CD4-positive, CD25-positive, alpha-beta regulatory T cell (primary cell): Measurements from ENCODE around the gene CA9. TPM values are rescaled to one million over a fixed set of nuclear protein-coding genes. Genes with fewer than 3 reads are reported as not detected.
A peak's percentile ranks its signal among the peaks of the same experiment; 100 is the strongest.

Experiments used
- ATAC-seq, 2 donors: fragments of 150-1000 bp; cut with Tn5 transposase; one replicate each; pipeline ENCODE4 v1.10.0; 2021; ENCODE audit warnings: low read depth in 2 of 2, moderate number of reproducible peaks in 2 of 2, moderate library complexity in 1 of 2
- DNase-seq, 3 donors: peaks; one replicate each; pipeline versions ENCODE4 v3.0.0 to v3.0.0-alpha.2; 2012 to 2022; ENCODE audit warnings: mixed read lengths in 1 of 3
- H3K27ac ChIP-seq: one replicate; pipeline ENCODE4 v1.7.0; 2013; ENCODE audit warnings: mild to moderate bottlenecking, low read length; ENCODE audit not compliant: insufficient read depth, poor library complexity, severe bottlenecking
- H3K27me3 ChIP-seq: one replicate; pipeline ENCODE4 v1.7.0; 2013; ENCODE audit warnings: low read length; ENCODE audit not compliant: control insufficient read depth, insufficient read depth
- H3K36me3 ChIP-seq: one replicate; pipeline ENCODE4 v1.7.0; 2013; ENCODE audit warnings: mild to moderate bottlenecking, low read length, moderate library complexity; ENCODE audit not compliant: control insufficient read depth, insufficient read depth
- H3K4me1 ChIP-seq: 2 replicates; pipeline ENCODE4 v1.7.0; 2013; ENCODE audit warnings: mild to moderate bottlenecking, low read length; ENCODE audit not compliant: insufficient read depth, control insufficient read depth, poor library complexity, severe bottlenecking
- H3K4me3 ChIP-seq: one replicate; pipeline ENCODE4 v1.7.0; 2013; ENCODE audit warnings: low read depth, mild to moderate bottlenecking, low read length, moderate library complexity
- H3K9me3 ChIP-seq, 2 experiments: 1 replicate in 1 of 2; 2 replicates in 1 of 2; pipeline ENCODE4 v1.7.0; 2013; ENCODE audit warnings: low read length in 2 of 2, mild to moderate bottlenecking in 1 of 2, moderate library complexity in 1 of 2; ENCODE audit not compliant: control insufficient read depth in 2 of 2
- H3K27ac Mint-ChIP-seq, 3 donors: one replicate each; pipeline ENCODE4 v1.8.0; 2020 to 2022; ENCODE audit warnings: mild to moderate bottlenecking in 3 of 3, mixed read lengths in 3 of 3, moderate library complexity in 2 of 3
- H3K27me3 Mint-ChIP-seq: one replicate; pipeline ENCODE4 v1.8.0; 2022; ENCODE audit warnings: mild to moderate bottlenecking, mixed read lengths
- H3K36me3 Mint-ChIP-seq: one replicate; pipeline ENCODE4 v1.8.0; 2020; ENCODE audit warnings: mixed read lengths
- H3K4me1 Mint-ChIP-seq, 4 donors: one replicate each; pipeline ENCODE4 v1.8.0; 2020 to 2022; ENCODE audit warnings: mixed read lengths in 4 of 4, mild to moderate bottlenecking in 1 of 4
- H3K4me3 Mint-ChIP-seq, 4 donors: one replicate each; pipeline ENCODE4 v1.8.0; 2020 to 2022; ENCODE audit warnings: mild to moderate bottlenecking in 4 of 4, mixed read lengths in 4 of 4, moderate library complexity in 3 of 4
- H3K9me3 Mint-ChIP-seq, 7 donors: one replicate each; pipeline ENCODE4 v1.8.0; 2020 to 2022; ENCODE audit warnings: mixed read lengths in 7 of 7, mild to moderate bottlenecking in 3 of 7, moderate library complexity in 2 of 7
- polyA plus RNA-seq, 4 donors: library from polyadenylated mRNA; unstranded; fragments of 300-500 nt; fragmentation: Illumina TruSeq; gene quantifications; one replicate each; pipeline ENCODE4 v1.2.3, GENCODE V29; 2021
- total RNA-seq: library from RNA; stranded (reverse); gene quantifications from one replicate; pipeline ENCODE4 v1.2.3, GENCODE V29; 2022

CA9 gene
- total and polyA plus RNA-seq, 5 donors from 2014 or later, result 0.48 TPM; not detected in 4

GRCh38 chr9:35653611-35654010 is 20.1 kb upstream of the CA9 start:
- H3K4me1 ChIP-seq, result peaks cover 46% of the 10 kb centered on the region
- H3K36me3 Mint-ChIP-seq, result peaks cover 6% of the 10 kb centered on the region
- peak overlapping the region in 1 of 4 donors; percentile 69 for H3K4me3 Mint-ChIP-seq
- H3K4me3 ChIP-seq, result no peak overlapping the region
- no peak overlapping the region for H3K27ac ChIP-seq
- H3K27me3 Mint-ChIP-seq, result peaks cover 19% of the 10 kb centered on the region
- H3K9me3 Mint-ChIP-seq, result peaks cover 0 to 3% (median 0%) of the 10 kb centered on the region in 7 donors
- DNase-seq, result no peak
- no peaks in the 10 kb centered on the region for H3K27me3 ChIP-seq
- peaks cover 17 to 70% (median 46%) of the 10 kb centered on the region in 4 donors for H3K4me1 Mint-ChIP-seq
- H3K27ac Mint-ChIP-seq, result peak overlapping the region; percentile 48 to 86 (median 73)
- H3K9me3 ChIP-seq, result no peaks in the 10 kb centered on the region
- no peak for ATAC-seq
- H3K36me3 ChIP-seq, result peaks cover 4% of the 10 kb centered on the region

- peaks cover 17 to 78% (median 59%) of the 10 kb centered on the region in 4 donors for H3K4me1 Mint-ChIP-seq
- DNase-seq, result no peak
- H3K27ac Mint-ChIP-seq, result peak overlapping the region; percentile 96 to 100 (median 100)
- Histone ChIP-seq H3K27ac (peak overlapping the region; percentile 99), H3K36me3 (peaks cover 11% of the 10 kb centered on the region), H3K4me1 (peaks cover 45% of the 10 kb centered on the region), H3K9me3 (no peaks in the 10 kb centered on the region), H3K4me3 (no peak overlapping the region), H3K27me3 (no peaks in the 10 kb centered on the region)
- peaks cover 19% of the 10 kb centered on the region for H3K27me3 Mint-ChIP-seq
- peaks cover 14% of the 10 kb centered on the region for H3K36me3 Mint-ChIP-seq
- ATAC-seq, result no peak
- H3K4me3 Mint-ChIP-seq, result peak overlapping the region; percentile 91 to 98 (median 96)
- peaks cover 0 to 3% (median 0%) of the 10 kb centered on the region in 7 donors for H3K9me3 Mint-ChIP-seq
Measured at GRCh38 chr9:35656348-35656747, 17.4 kb upstream of the CA9 start.

- Mint-ChIP-seq H3K4me3 (peak overlapping the region; percentile 91 to 98 (median 96)), H3K9me3 (peaks cover 0 to 3% (median 0%) of the 10 kb centered on the region in 7 donors), H3K36me3 (peaks cover 17% of the 10 kb centered on the region), H3K27me3 (peaks cover 19% of the 10 kb centered on the region), H3K4me1 (peaks cover 21 to 78% (median 59%) of the 10 kb centered on the region in 4 donors), H3K27ac (peak overlapping the region; percentile 96 to 100 (median 100))
- H3K36me3 ChIP-seq, result peaks cover 11% of the 10 kb centered on the region
- H3K4me3 ChIP-seq, result peak overlapping the region; percentile 89
- H3K9me3 ChIP-seq, result no peaks in the 10 kb centered on the region
- H3K27me3 ChIP-seq, result no peaks in the 10 kb centered on the region
- ATAC-seq (no peak), DNase-seq (no peak)
- H3K27ac ChIP-seq, result peak overlapping the region; percentile 99
- H3K4me1 ChIP-seq, result peaks cover 45% of the 10 kb centered on the region
Measured at GRCh38 chr9:35656831-35657545, 16.7 kb upstream of the CA9 start.

- Histone ChIP-seq H3K4me3 (peak within 1 kb of the TSS; percentile 89), H3K27ac (peak within 1 kb of the TSS; percentile 99), H3K4me1 (peaks cover 46% of the 10 kb centered on the region), H3K36me3 (peaks cover 11% of the 10 kb centered on the region), H3K27me3 (no peaks in the 10 kb centered on the region), H3K9me3 (no peaks in the 10 kb centered on the region)
- H3K9me3 Mint-ChIP-seq, result peaks cover 0 to 3% (median 0%) of the 10 kb centered on the region in 7 donors
- DNase-seq, result peak; percentile 89 to 92 (median 91)
- H3K27ac Mint-ChIP-seq, result peak within 1 kb of the TSS; percentile 96 to 100 (median 100)
- H3K4me1 Mint-ChIP-seq, result peaks cover 23 to 78% (median 62%) of the 10 kb centered on the region in 4 donors
- peaks cover 17% of the 10 kb centered on the region for H3K36me3 Mint-ChIP-seq
- peaks cover 19% of the 10 kb centered on the region for H3K27me3 Mint-ChIP-seq
- peak; percentile 78 to 84 for ATAC-seq
- H3K4me3 Mint-ChIP-seq, result peak within 1 kb of the TSS; percentile 91 to 98 (median 96)
Measured at GRCh38 chr9:35657546-35658136, 16.1 kb upstream of the CA9 start, which contains the start of gene RMRP. Gene RMRP (minus strand): TSS chr9:35658019.

GRCh38 chr9:35658137-35658967 is 15.4 kb upstream of the CA9 start, which contains the start of gene CCDC107:
Gene CCDC107 (plus strand): TSS chr9:35658292. CDS start chr9:35658380, 88 bp downstream.
- ATAC-seq (peak; percentile 62 to 65), DNase-seq (peak; percentile 80 to 90 (median 81))
- H3K27me3 Mint-ChIP-seq, result peaks cover 19% of the 10 kb centered on the region
- no peaks in the 10 kb centered on the region for H3K27me3 ChIP-seq
- H3K36me3 Mint-ChIP-seq, result peaks cover 17% of the 10 kb centered on the region
- peaks cover 11% of the 10 kb centered on the region for H3K36me3 ChIP-seq
- H3K4me1 Mint-ChIP-seq, result peaks cover 23 to 85% (median 67%) of the 10 kb centered on the region in 4 donors
- H3K27ac Mint-ChIP-seq, result peak within 1 kb of the TSS; percentile 96 to 100 (median 100)
- peak within 1 kb of the TSS; percentile 89 for H3K4me3 ChIP-seq
- peak within 1 kb of the TSS; percentile 99 for H3K27ac ChIP-seq
- peaks cover 53% of the 10 kb centered on the region for H3K4me1 ChIP-seq
- no peaks in the 10 kb centered on the region for H3K9me3 ChIP-seq
- H3K9me3 Mint-ChIP-seq, result peaks cover 0 to 3% (median 0%) of the 10 kb centered on the region in 7 donors
- H3K4me3 Mint-ChIP-seq, result peak within 1 kb of the TSS; percentile 91 to 98 (median 96)

GRCh38 chr9:35658968-35659220 is 14.8 kb upstream of the CA9 start:
- peak overlapping the region; percentile 99 for H3K27ac ChIP-seq
- Mint-ChIP-seq H3K36me3 (peaks cover 17% of the 10 kb centered on the region), H3K27ac (peak overlapping the region in 2 of 3 donors; percentile 91 to 100), H3K4me3 (peak overlapping the region; percentile 91 to 97 (median 94)), H3K4me1 (peaks cover 23 to 87% (median 70%) of the 10 kb centered on the region in 4 donors), H3K9me3 (peaks cover 0 to 3% (median 0%) of the 10 kb centered on the region in 7 donors), H3K27me3 (peaks cover 19% of the 10 kb centered on the region)
- H3K27me3 ChIP-seq, result no peaks in the 10 kb centered on the region
- H3K4me1 ChIP-seq, result peaks cover 57% of the 10 kb centered on the region
- no peaks in the 10 kb centered on the region for H3K9me3 ChIP-seq
- H3K4me3 ChIP-seq, result peak overlapping the region; percentile 85
- DNase-seq (no peak), ATAC-seq (no peak)
- H3K36me3 ChIP-seq, result peaks cover 11% of the 10 kb centered on the region

- peak overlapping the region; percentile 66 to 100 (median 91) for H3K27ac Mint-ChIP-seq
- H3K9me3 Mint-ChIP-seq, result peaks cover 0 to 3% (median 0%) of the 10 kb centered on the region in 7 donors
- H3K27me3 ChIP-seq, result no peaks in the 10 kb centered on the region
- DNase-seq (no peak), ATAC-seq (no peak)
- peaks cover 61% of the 10 kb centered on the region for H3K4me1 ChIP-seq
- no peaks in the 10 kb centered on the region for H3K9me3 ChIP-seq
- H3K27me3 Mint-ChIP-seq, result peaks cover 19% of the 10 kb centered on the region
- H3K4me1 Mint-ChIP-seq, result peaks cover 23 to 87% (median 72%) of the 10 kb centered on the region in 4 donors
- peak overlapping the region; percentile 91 to 97 (median 94) for H3K4me3 Mint-ChIP-seq
- peaks cover 17% of the 10 kb centered on the region for H3K36me3 Mint-ChIP-seq
- peak overlapping the region; percentile 99 for H3K27ac ChIP-seq
- peak overlapping the region; percentile 85 for H3K4me3 ChIP-seq
- H3K36me3 ChIP-seq, result peaks cover 11% of the 10 kb centered on the region
Measured at GRCh38 chr9:35659340-35659739, 14.4 kb upstream of the CA9 start.
